ENCODE measurements around the gene SLC7A7.
A peak's percentile ranks its signal among the peaks of the same experiment; 100 is the strongest.

GRCh38 chr14:22837114-22837749, 22.0 kb upstream of the SLC7A7 start:
- TF ChIP-seq CTCF (conservative IDR thresholded peaks at IDR 0.05; ENCODE audit: low read depth, low read length) (0 out of 2 replicates have a peak, but pooled peaks have one; percentile 19), EZH2 (IDR thresholded peaks at IDR 0.05; ENCODE audit: borderline replicate concordance, low read depth, low read length, poor library complexity, severe bottlenecking) (no peak)
